GM23338 (cell line): ENCODE data around the gene ADGRD2.

Experiments used
- CREB1 ChIP-seq: fragments of 250-450 bp; sonication (Bioruptor Pico); IDR thresholded peaks from 2 replicates; pipeline ENCODE4 v1.5.0; 2020; ENCODE audit warnings: low read depth, mild to moderate bottlenecking, moderate library complexity
- EZH2 ChIP-seq: fragments of 200-600 bp; sonication (generic); IDR thresholded peaks from one replicate; pipeline ENCODE4 v1.8.0; 2017; ENCODE audit warnings: antibody characterized with exemption, mild to moderate bottlenecking, low read depth; ENCODE audit not compliant: unreplicated experiment
- EZH2phosphoT487 ChIP-seq: fragments of 200-600 bp; sonication (generic); IDR thresholded peaks from one replicate; pipeline ENCODE4 v1.8.1; 2018; ENCODE audit warnings: antibody characterized with exemption; ENCODE audit not compliant: unreplicated experiment
- JUNB ChIP-seq: IDR thresholded peaks from one replicate; pipeline ENCODE4 v1.6.1; 2016; ENCODE audit warnings: antibody characterized with exemption; ENCODE audit not compliant: unreplicated experiment
- NANOG ChIP-seq: IDR thresholded peaks from 2 replicates; pipeline ENCODE4 v1.6.1; 2016; ENCODE audit warnings: antibody characterized with exemption, borderline replicate concordance
- POLR2AphosphoS5 ChIP-seq: IDR thresholded peaks from 2 replicates; pipeline ENCODE4 v1.6.1; 2016; ENCODE audit warnings: antibody characterized with exemption, low read depth
- ZNF114 ChIP-seq: fragments of 250-450 bp; sonication (Bioruptor Pico); IDR thresholded peaks from 2 replicates; pipeline ENCODE4 v1.5.0; 2020; ENCODE audit warnings: mild to moderate bottlenecking, moderate library complexity
- ZNF331 ChIP-seq: fragments of 250-450 bp; sonication (Bioruptor Pico); IDR thresholded peaks from 2 replicates; pipeline ENCODE4 v1.5.0; 2020; ENCODE audit warnings: low read depth, mild to moderate bottlenecking, moderate library complexity
- TF ChIP-seq, protein P1 (sequence below), 2 experiments: fragments of 200-600 bp in 1 of 2; sonication (generic) in 1 of 2; conservative IDR thresholded peaks; 2 replicates each; pipeline versions ENCODE4 v1.5.1 to v1.6.1; 2016 to 2017; ENCODE audit warnings: antibody characterized with exemption in 2 of 2, low read depth in 2 of 2, mild to moderate bottlenecking in 2 of 2, moderate library complexity in 1 of 2
- TF ChIP-seq, protein P2 (sequence below): IDR thresholded peaks from one replicate; pipeline ENCODE4 v1.6.1; 2018; ENCODE audit warnings: antibody characterized with exemption; ENCODE audit not compliant: unreplicated experiment
- TF ChIP-seq, protein P3 (sequence below): IDR thresholded peaks from 2 replicates; pipeline ENCODE4 v1.6.1; 2016; ENCODE audit warnings: antibody characterized with exemption

GRCh38 chr9:124488641-124489210 lies 38.5 kb downstream of the ADGRD2 start:
- TF ChIP-seq EZH2 (no peak), EZH2phosphoT487 (no peak), POLR2AphosphoS5 (no peak), CREB1 (CRISPR knock-in tag) (no peak), JUNB (no peak), ZNF114 (no peak), ZNF331 (CRISPR knock-in tag) (no peak), NANOG (no peak)
- TF ChIP-seq, protein P1, sequence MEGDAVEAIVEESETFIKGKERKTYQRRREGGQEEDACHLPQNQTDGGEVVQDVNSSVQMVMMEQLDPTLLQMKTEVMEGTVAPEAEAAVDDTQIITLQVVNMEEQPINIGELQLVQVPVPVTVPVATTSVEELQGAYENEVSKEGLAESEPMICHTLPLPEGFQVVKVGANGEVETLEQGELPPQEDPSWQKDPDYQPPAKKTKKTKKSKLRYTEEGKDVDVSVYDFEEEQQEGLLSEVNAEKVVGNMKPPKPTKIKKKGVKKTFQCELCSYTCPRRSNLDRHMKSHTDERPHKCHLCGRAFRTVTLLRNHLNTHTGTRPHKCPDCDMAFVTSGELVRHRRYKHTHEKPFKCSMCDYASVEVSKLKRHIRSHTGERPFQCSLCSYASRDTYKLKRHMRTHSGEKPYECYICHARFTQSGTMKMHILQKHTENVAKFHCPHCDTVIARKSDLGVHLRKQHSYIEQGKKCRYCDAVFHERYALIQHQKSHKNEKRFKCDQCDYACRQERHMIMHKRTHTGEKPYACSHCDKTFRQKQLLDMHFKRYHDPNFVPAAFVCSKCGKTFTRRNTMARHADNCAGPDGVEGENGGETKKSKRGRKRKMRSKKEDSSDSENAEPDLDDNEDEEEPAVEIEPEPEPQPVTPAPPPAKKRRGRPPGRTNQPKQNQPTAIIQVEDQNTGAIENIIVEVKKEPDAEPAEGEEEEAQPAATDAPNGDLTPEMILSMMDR (conservative IDR thresholded peaks at IDR 0.05; ENCODE audit: low read depth in 2 of 2), result no peak
- TF ChIP-seq, protein P2, sequence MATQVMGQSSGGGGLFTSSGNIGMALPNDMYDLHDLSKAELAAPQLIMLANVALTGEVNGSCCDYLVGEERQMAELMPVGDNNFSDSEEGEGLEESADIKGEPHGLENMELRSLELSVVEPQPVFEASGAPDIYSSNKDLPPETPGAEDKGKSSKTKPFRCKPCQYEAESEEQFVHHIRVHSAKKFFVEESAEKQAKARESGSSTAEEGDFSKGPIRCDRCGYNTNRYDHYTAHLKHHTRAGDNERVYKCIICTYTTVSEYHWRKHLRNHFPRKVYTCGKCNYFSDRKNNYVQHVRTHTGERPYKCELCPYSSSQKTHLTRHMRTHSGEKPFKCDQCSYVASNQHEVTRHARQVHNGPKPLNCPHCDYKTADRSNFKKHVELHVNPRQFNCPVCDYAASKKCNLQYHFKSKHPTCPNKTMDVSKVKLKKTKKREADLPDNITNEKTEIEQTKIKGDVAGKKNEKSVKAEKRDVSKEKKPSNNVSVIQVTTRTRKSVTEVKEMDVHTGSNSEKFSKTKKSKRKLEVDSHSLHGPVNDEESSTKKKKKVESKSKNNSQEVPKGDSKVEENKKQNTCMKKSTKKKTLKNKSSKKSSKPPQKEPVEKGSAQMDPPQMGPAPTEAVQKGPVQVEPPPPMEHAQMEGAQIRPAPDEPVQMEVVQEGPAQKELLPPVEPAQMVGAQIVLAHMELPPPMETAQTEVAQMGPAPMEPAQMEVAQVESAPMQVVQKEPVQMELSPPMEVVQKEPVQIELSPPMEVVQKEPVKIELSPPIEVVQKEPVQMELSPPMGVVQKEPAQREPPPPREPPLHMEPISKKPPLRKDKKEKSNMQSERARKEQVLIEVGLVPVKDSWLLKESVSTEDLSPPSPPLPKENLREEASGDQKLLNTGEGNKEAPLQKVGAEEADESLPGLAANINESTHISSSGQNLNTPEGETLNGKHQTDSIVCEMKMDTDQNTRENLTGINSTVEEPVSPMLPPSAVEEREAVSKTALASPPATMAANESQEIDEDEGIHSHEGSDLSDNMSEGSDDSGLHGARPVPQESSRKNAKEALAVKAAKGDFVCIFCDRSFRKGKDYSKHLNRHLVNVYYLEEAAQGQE, result no peak
- TF ChIP-seq, protein P3, sequence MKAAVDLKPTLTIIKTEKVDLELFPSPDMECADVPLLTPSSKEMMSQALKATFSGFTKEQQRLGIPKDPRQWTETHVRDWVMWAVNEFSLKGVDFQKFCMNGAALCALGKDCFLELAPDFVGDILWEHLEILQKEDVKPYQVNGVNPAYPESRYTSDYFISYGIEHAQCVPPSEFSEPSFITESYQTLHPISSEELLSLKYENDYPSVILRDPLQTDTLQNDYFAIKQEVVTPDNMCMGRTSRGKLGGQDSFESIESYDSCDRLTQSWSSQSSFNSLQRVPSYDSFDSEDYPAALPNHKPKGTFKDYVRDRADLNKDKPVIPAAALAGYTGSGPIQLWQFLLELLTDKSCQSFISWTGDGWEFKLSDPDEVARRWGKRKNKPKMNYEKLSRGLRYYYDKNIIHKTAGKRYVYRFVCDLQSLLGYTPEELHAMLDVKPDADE, result no peak
